Ascending aorta (tissue), 2 donors: Measurements from ENCODE around the gene DOCK3. TPM values are rescaled to one million over a fixed set of nuclear protein-coding genes. Genes with fewer than 3 reads are reported as not detected.

Experiments
- DNase-seq, 2 donors: peaks; one replicate each; pipeline ENCODE4 v3.0.0-alpha.2; 2019; ENCODE audit warnings: low spot score in 2 of 2
- H3K27ac ChIP-seq, 2 donors: fragments of 200-600 bp; sonication (generic); one replicate each; pipeline ENCODE4 v1.5.1; 2016 to 2017; ENCODE audit warnings: mild to moderate bottlenecking in 1 of 2
- H3K27me3 ChIP-seq: fragments of 200-600 bp; sonication (generic); one replicate; pipeline ENCODE4 v1.5.1; 2017
- H3K36me3 ChIP-seq, 2 donors: fragments of 200-600 bp; sonication (generic); one replicate each; pipeline ENCODE4 v1.5.1; 2016
- H3K4me1 ChIP-seq, 2 donors: fragments of 200-600 bp; sonication (generic); one replicate each; pipeline ENCODE4 v1.5.1; 2016 to 2017; ENCODE audit warnings: mild to moderate bottlenecking in 1 of 2
- H3K4me3 ChIP-seq, 2 donors: fragments of 200-600 bp; sonication (generic); one replicate each; pipeline ENCODE4 v1.5.1; 2016 to 2017; ENCODE audit warnings: mild to moderate bottlenecking in 1 of 2
- H3K9me3 ChIP-seq, 2 donors: fragments of 200-600 bp; sonication (generic); one replicate each; pipeline ENCODE4 v1.5.1; 2016
- CTCF ChIP-seq, 3 experiments: fragments of 200-600 bp in 2 of 3; fragments of 450-650 bp in 1 of 3; sonication (generic) in 2 of 3; IDR thresholded peaks; one replicate each; pipeline ENCODE4 v1.5.1; 2016 to 2019; ENCODE audit warnings: antibody characterized with exemption in 3 of 3, mild to moderate bottlenecking in 1 of 3, moderate library complexity in 1 of 3
- intact Hi-C: fragments of 100-400 bp; cut with DNase I; formaldehyde crosslinking; loops from one replicate; pipeline ENCODE4 v1.15.1; 2023
- total RNA-seq: library from RNA; depleted of rRNA; stranded (reverse); fragments of >200 nt; gene quantifications from one replicate; pipeline ENCODE4 v1.1.0, GENCODE V29; 2016

Gene DOCK3
- total RNA-seq, 1 donor from 2014 or later: 3.9 TPM

DNA sequence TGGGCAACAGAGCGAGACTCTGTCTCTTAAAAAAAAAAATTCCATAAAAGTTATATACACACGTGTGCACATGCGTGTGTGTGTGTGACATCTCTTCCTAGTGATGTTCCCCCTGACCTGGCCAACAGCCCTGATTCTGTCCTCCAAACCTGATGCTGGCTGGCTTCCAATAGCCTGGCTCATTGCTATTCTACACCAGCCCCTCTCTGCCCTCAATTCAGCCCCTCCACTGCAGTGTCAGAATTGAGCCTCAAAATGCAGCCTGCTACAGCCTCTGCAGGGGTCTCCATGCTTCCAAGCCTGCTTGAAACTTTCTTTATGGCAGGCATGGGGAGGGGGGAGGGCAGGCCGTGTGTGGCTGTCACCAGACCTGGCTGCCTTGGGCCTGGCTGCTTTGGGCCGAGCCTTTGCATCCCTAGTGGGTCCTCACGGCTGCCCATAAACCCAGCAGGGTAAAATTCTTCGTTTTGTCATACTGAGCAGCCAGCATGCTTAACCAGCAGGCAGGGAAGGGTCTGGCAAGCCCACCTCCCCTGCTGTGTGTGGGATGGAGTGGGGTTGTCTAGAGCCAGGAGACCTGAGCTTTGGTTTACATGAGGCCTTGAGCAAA lies 22.7 kb upstream of the DOCK3 start:
- TF ChIP-seq CTCF (IDR thresholded peaks at IDR 0.05): no peak
- intact Hi-C loops: no loop called here
- no peak overlapping the region for H3K4me3 ChIP-seq

GRCh38 chr3:50652709-50653108 lies 22.0 kb upstream of the DOCK3 start:
- Histone ChIP-seq H3K27ac (no peak overlapping the region), H3K4me1 (peaks cover 0 to 7% of the 10 kb centered on the region in 2 donors), H3K27me3 (no peaks in the 10 kb centered on the region), H3K4me3 (no peak overlapping the region), H3K9me3 (no peaks in the 10 kb centered on the region), H3K36me3 (no peaks in the 10 kb centered on the region)
- no peak for DNase-seq
- intact Hi-C loops: no loop called here
- TF ChIP-seq CTCF (IDR thresholded peaks at IDR 0.05): peak in 1 of 3 experiments; percentile 19

More for the DNA sequence above, 22.7 kb upstream of the DOCK3 start:
- no peaks in the 10 kb centered on the region for H3K9me3 ChIP-seq
- peaks cover 0 to 3% of the 10 kb centered on the region in 2 donors for H3K36me3 ChIP-seq
- peaks cover 0 to 7% of the 10 kb centered on the region in 2 donors for H3K4me1 ChIP-seq
- no peak for DNase-seq
- no peaks in the 10 kb centered on the region for H3K27me3 ChIP-seq
- no peak overlapping the region for H3K27ac ChIP-seq

- Histone ChIP-seq H3K4me3 (no peak overlapping the region), H3K4me1 (peaks cover 0 to 7% of the 10 kb centered on the region in 2 donors), H3K36me3 (no peaks in the 10 kb centered on the region), H3K9me3 (no peaks in the 10 kb centered on the region), H3K27ac (no peak overlapping the region), H3K27me3 (no peaks in the 10 kb centered on the region)
- no peak for DNase-seq
- TF ChIP-seq CTCF (IDR thresholded peaks at IDR 0.05): no peak
- intact Hi-C loops: no loop called here
Measured at GRCh38 chr3:50653937-50654595, 20.7 kb upstream of the DOCK3 start.

DNA sequence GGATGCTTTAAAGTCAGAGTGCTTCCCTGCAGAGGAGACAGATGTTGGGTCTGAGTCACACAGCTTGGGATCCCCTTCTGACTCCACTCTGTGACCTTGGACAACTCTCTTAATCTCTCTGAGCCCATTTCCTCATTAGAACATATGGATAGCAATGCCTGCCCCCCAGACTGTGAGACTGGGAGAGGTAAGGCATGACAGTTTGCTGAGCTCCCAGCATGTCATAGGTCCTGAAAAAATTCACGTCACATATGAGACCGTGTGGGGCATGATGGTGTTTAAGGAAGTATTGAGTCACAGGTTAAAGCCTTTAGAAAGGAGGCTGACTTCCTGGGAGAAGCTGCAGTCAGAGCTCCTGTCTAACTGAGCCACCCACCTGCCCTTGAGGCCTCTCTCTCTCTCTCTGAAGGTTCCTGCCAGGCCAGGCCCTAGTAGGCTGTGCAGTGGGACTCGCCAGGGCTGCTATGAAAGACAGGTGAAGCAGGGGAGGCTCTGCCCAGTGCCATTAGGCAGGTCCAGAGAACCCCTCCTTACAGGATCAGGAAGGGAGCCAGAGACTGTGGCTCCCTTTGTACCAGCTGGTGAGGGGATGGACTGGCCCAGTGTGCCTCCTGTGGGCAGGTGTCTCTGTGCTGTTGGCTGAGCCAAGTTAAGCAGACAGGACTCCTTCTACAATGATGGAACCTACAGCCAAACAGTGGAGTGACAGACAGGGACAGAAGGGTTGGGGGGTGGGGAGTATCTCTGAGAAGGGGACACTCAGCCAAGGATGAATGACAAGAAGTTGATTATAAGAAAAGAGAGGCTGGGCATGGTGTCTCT lies 19.5 kb upstream of the DOCK3 start:
- H3K4me1 ChIP-seq: no peaks in the 10 kb centered on the region
- intact Hi-C loops: no loop called here
- no peak for TF ChIP-seq CTCF (IDR thresholded peaks at IDR 0.05)
- H3K27me3 ChIP-seq: no peaks in the 10 kb centered on the region
- no peaks in the 10 kb centered on the region for H3K9me3 ChIP-seq
- DNase-seq: no peak
- no peak overlapping the region for H3K4me3 ChIP-seq
- H3K27ac ChIP-seq: no peak overlapping the region
- no peaks in the 10 kb centered on the region for H3K36me3 ChIP-seq

DNA sequence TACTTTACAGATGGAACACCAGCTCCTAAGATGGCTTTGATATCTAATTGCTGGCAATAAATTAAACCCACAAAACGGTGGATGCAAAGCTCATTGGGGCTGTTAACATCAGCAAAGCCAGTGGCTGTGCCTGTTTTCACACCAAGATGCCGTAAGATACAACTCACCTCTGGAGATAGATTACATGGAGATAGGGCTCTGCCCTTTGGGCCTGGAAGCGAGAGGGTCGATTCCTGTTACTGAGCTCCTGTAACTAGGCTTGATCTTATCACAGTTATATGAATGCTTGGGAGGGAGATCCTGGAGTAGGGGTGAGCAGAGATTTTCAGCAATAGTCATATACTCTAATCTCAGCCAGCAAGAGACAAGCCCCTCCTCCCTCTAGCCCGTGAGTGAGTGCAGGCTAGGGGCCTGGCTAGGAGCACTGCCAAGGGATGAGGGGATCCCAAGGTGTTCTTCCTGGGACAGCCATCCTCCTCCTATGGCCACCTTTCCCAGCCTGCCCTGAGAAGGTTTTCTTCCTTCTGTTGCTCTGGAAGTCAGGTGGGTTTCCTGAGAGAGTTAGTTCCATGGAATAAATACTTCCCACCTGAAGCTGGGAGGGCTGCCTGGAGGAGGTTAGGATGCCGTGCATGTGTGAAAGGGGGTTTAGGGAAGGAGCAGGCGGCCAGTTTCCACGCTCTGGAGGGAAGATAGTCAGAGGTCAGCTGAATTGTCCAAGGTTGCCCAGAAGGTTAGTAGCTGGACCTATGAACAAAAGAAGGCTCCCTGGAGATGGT lies 18.1 kb upstream of the DOCK3 start:
- no peaks in the 10 kb centered on the region for H3K9me3 ChIP-seq
- H3K4me3 ChIP-seq: no peak overlapping the region
- H3K4me1 ChIP-seq: no peaks in the 10 kb centered on the region
- H3K27ac ChIP-seq: no peak overlapping the region
- H3K36me3 ChIP-seq: no peaks in the 10 kb centered on the region
- DNase-seq: no peak
- no peaks in the 10 kb centered on the region for H3K27me3 ChIP-seq
- no peak for TF ChIP-seq CTCF (IDR thresholded peaks at IDR 0.05)
- intact Hi-C loops: no loop called here
